ENCODE results near the gene AKT1S1.

Gene AKT1S1

DNA sequence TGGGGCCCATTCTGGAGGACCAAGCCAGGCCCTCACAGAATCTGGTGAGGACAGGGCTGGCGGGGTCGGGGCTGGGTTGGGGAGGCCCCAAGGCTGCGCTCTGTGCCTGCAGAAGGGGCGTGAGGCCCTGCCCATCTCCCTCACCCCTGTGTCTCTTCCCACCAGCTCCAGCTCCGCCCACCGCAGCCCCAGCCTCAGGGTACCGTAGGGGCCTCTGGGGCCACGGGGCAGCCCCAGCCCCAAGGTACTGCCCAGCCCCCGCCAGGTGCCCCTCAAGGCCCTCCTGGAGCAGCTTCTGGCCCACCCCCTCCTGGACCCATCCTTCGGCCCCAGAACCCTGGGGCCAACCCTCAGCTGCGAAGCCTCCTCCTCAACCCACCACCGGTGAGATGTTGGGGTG lies 41.6 kb downstream of the AKT1S1 start:
- no peak for DNase-seq (ENCODE audit: extremely low spot score)
- CTCF ChIA-PET, result no interaction called here
- no peak for TF ChIP-seq CTCF (IDR thresholded peaks at IDR 0.05; ENCODE audit: control extremely low read depth, extremely low read depth, low read depth, missing control alignments)
- POLR2A ChIA-PET, result no interaction called here

DNA sequence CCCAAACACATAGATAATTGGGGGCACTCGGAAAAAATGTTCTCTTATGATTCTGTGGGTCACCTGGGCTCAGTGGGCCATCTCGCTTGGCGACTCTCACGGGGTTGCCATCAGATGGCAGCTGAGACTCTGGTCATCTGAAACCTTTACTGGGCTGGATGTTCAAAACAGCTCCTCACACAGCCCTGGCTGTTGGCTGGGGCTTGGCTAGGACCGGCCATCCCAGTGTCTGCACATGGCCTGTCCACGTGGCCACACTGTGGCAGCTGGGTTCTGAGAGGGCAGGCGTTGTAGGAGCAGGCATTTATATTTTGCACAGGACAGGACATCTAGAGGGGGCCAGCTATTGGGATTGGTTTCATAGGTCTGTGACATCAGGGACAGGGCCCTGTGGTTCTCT lies 43.6 kb downstream of the AKT1S1 start:
- DNase-seq (ENCODE audit: extremely low spot score), result no peak
- TF ChIP-seq CTCF (IDR thresholded peaks at IDR 0.05; ENCODE audit: control extremely low read depth, extremely low read depth, low read depth, missing control alignments), result no peak
- ChIA-PET CTCF (no interaction called here), POLR2A (no interaction called here)

- TF ChIP-seq CTCF (IDR thresholded peaks at IDR 0.05; ENCODE audit: control extremely low read depth, extremely low read depth, low read depth, missing control alignments), result no peak
- DNase-seq (ENCODE audit: extremely low spot score), result no peak
- ChIA-PET POLR2A (no interaction called here), CTCF (no interaction called here)
These were observed 44.6 kb downstream of the AKT1S1 start for GRCh38 chr19:49832556-49832955.

DNA sequence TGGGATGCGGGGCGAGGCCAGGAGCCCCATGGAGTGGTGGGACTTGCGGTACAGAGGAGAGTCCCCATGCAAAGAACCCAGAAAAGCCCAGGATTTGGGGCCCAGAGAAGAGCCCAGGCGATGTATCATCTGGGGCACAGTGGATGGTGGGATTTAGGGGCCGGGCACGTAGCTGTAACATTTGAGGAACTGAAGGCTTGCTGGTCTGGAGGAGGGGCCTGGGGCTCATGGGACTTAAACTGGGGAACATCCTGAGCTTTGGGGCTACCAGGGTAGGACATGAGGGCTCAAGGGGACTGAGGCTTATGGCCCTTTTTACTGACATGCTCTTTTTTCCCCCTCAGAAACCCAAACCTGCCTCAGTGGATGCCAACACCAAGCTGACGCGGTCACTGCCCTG lies 45.6 kb downstream of the AKT1S1 start:
- ChIA-PET POLR2A (no interaction called here), CTCF (no interaction called here)
- DNase-seq (ENCODE audit: extremely low spot score), result no peak
- TF ChIP-seq CTCF (IDR thresholded peaks at IDR 0.05; ENCODE audit: control extremely low read depth, extremely low read depth, low read depth, missing control alignments), result no peak

GRCh38 chr19:49830766-49831165 lies 46.4 kb downstream of the AKT1S1 start:
- DNase-seq (ENCODE audit: extremely low spot score), result no peak
- ChIA-PET POLR2A (no interaction called here), CTCF (no interaction called here)
- TF ChIP-seq CTCF (IDR thresholded peaks at IDR 0.05; ENCODE audit: control extremely low read depth, extremely low read depth, low read depth, missing control alignments), result no peak

DNA sequence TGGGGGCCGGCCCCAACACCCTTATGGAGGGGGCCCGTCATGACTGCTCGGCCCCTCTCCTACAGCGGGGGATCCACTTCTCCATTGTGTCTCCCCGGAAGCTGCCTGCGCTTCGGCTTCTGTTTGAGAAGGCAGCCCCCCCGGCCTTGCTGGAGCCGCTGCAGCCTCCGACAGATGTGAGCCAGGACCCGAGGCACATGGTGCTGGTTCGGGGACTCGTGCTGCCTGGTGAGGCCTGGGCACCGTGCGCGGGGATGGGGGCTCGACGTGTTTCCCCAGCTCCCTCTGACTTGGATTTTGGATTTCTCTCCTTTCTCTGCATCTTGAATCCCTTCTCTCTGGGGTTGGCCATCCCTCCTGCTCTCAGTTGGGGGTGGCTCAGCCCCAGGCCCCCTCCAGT lies 47.4 kb downstream of the AKT1S1 start:
- CTCF ChIA-PET, result no interaction called here
- DNase-seq (ENCODE audit: extremely low spot score), result no peak
- TF ChIP-seq CTCF (IDR thresholded peaks at IDR 0.05; ENCODE audit: control extremely low read depth, extremely low read depth, low read depth, missing control alignments), result no peak
- POLR2A ChIA-PET, result no interaction called here

- CTCF ChIA-PET, result no interaction called here
- no peak for DNase-seq (ENCODE audit: extremely low spot score)
- no peak for TF ChIP-seq CTCF (IDR thresholded peaks at IDR 0.05; ENCODE audit: control extremely low read depth, extremely low read depth, low read depth, missing control alignments)
- POLR2A ChIA-PET, result no interaction called here
These were observed 48.0 kb downstream of the AKT1S1 start for GRCh38 chr19:49829200-49829599.
